Fibroblast of skin of right biceps (primary cell): ENCODE data around the gene RAG1.
A peak's percentile ranks its signal among the peaks of the same experiment; 100 is the strongest.

Experiments used
- DNase-seq: peaks from one replicate; pipeline ENCODE4 v3.0.0-alpha.2; 2013

Gene RAG1

DNA sequence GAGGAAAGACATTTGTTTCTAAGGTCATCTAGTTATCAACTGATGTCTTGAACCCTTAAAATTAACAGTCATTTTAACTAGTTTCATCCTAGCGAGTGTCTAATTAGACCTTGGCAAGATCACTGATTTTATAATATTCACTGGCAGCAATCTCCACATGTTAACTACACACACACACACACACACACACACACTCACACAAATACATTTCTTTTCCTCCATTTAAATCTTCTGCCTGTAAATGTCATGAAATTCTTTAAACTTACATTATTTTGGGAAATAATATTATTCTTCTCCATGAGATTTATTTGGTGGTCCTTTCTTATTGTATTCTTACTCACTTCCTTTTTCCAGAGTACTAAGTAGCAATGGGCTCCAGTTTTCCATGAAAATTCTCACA, 23.6 kb downstream of the RAG1 start:
- no peak for DNase-seq

DNA sequence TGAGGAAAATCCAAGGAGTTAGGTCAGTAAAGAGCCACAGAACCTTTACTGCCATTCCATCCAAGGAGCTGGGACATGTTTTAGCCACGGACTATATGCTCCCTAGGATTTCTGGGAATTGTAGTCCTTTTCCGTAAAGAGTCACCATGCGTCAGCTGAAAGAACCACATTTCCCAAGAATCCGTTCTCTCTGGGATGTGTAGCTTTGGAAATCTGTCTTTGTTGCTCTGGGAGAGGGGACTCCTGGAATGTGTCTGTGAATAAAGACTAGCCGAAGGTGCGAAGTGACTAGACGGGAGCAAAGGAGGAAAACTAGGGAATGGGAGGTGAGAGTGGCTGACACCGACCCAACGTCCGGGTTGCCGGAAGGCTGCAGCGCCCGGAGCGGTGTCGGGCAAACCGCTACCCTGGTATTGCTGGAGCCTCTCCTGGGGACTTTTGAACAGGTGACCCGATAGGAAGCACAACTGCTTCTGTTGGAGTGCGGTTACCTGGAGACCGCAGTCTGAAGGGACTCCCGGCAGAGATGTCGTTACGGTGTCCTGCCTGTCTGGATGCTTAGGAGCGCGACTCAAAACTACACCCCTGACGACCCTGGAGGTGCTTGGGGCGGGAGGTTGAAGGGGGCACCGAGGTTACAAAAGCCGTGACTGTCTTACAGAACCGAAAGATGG, 26.6 kb downstream of the RAG1 start, which contains the start of gene IFTAP:
TSS of gene IFTAP (plus strand) at position 187 of the 674 bp plus-strand sequence. CDS start 15,602 bp downstream, outside the sequence.
- peak; percentile 91 for DNase-seq

DNA sequence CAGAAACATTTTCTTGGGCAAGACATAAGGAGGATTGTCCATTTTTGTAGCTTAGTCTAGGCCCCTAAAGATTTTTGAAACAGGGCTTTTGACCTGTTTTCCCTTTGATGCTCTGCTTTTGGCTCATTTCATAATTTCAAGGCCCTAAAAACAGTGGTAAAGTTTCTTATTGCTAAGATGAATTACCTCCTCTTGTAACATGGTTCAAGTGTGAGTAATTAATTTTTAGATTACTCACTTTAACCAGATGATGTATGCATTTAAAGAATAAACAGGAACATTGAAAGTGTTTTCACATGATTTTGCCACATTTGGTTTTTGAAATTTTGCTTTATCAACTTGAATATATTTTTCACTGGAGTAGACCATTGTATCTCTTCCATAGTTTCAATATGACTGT, 29.1 kb downstream of the RAG1 start:
- no peak for DNase-seq

DNA sequence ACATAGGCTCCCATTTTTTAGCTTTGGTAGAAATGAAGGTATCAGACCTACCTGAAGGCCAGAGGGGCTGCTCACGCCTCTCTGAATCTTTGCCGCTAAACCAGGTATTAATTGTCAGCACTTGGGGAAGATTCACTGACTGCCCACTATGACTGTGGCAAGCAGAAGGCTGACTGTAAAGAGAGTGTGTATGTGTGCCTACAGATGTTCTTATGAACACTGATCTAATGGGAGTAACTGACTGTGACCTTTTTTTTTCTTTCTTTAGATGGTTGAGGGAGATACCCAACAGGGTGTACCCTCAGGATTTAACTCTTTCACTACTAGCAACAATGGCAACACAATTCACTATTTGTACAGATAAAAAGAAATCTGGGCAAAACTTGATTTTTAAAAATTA, 30.2 kb downstream of the RAG1 start, which contains the start of gene RAG2:
TSS of gene RAG2 (minus strand) at position 186 of the 400 bp plus-strand sequence. CDS start 4,068 bp downstream, outside the sequence.
- no peak for DNase-seq

DNA sequence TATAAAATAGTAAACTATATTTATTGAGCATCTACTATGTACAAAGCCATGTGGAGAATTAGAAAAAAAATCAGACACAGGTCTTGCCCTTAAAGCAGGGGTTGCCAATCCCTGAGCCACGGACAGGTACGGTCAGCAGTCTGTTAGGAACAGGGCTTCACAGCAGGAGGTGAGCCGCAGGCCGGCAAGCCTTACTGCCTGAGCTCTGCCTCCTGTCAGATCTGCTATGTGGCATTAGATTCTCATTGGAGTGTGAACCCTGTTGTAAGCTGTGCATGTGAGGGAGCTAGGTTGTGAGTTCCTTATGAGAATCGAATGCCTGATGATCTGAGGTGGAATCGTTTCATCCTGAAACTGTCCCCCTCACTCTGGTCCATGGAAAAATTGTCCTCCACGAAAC, 32.4 kb downstream of the RAG1 start:
- DNase-seq: no peak

DNA sequence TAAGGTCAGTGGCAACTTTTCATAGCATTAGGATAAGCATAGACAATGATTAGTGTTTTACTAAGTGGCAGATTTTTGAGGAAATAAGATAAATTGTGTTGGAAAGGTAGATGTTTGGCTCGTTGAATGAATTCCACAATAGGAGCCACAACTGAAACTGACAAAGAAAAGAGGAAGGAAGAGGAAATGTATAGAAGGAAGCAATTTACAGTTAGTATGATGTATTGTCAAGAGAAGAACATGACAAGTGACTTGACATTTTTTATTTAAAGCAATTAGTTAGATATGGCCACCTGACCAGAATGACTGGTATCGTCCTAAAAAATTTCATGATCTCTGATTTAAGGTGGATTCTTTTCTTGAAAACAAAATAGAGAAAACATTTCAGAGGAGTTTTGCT, 33.3 kb downstream of the RAG1 start:
- no peak for DNase-seq

DNA sequence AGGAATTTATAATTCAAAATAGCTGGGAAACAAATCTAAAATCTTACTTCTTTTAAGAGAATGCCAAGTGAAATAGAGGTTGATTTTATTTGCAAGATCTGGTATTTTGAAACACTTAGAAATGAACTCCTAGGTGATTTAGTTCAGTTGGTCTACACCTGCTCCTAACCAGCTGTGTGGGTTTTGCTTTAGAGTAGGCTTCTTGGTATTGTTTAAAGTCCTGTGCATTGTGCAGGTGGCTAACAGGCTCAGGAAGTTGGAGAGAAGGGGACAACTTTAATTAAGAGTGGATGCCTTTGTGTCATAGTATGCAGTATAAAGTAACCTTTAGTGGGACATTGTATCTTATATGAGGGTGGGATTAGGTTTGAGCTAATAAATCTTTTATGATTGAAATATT, 34.3 kb downstream of the RAG1 start:
- no peak for DNase-seq

DNA sequence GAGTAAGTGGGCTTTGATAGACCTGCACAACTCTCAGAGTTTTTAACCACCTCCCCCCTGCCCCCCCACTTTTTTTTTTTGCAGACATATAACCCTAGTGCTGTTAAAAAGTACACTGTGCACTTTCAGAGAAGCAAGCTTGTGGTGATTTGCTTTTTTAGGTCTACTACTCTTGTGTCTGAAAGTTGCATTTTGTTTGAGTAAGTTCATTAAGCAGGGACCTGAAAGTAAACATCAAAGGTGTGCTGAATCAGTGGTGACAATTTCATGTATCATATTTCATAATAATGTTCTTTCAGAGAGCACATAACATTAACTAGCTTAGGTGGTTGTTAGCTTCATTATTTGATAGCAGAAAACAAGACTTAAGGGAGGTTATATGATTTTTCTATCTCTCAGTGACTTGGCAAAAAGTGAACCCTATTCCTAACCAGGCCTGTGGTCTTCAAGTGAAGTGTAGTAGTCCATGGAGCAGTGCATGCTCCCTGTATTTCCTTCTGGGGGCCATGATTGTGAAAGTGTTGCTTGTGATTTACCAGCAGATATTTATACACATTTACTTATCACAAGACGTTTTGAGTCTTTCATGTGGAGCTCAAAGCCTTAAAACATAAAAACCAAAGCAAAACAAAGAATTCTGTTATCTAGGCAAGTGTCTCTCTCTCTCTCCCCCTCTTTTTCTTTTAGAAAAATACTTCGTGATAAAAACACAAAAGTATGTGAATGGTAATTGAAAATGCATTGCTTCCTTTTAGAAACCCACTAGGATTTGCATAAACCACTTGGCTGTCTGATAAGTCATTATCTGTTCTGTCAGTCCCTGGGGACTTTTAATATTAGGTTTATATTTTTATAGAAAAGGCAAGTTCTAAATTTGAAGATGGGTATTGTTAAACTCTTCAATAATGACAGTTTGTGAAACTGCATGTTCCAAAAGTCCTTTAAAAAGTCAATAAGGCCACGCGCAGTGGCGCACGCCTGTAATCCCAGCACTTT, 37.7 kb downstream of the RAG1 start:
- no peak for DNase-seq

DNA sequence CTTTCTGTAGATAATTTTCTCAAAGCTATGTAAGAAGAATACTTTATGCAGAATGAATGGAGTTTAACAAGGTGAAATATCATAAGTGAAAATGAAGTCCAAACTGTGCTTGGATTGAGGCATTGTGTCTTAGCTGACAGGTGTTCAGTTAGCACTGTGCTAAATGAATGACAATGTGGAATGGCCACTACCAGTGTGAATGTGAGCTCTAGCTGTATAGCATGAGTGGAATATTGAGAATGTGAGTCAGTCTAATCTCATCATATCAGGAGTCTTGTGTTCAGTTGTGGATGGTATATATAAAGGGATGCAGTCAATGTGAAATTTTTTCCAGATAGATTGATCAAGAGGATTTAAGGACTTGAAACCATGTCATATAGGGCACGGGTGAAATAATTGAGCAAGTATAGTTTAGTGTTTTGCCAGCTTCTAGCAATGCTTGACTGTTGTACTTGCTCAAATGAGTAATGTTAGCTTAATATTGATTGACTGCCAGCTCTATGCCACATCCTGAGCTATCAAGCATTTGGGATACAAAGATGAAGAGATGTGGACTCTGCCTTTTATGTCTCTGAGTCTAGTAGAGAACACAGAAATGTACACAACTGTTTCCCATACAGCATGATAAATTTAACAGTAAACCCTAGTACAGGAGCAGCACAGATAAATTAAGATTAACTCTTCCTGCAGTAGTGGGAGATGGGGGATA, 40.8 kb downstream of the RAG1 start:
- DNase-seq: no peak

DNA sequence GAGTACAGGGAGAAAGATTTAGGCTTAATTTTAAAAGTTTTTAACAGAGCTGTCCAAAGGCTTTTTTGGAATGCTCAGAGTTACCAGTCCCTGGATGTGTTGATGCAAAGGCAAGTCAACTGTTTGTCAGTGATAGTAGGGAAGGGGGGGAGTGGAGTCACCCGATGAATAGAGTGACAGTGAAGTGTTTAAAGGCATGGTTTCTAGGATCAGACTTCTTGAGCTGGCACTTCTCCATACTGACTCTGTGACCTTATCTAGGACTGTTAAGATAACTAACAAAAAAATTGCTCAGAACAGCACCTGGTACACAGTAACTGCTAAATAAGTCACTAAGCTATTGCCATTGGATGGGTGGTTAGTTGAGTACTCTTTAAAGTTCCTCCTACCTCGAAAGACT, 41.6 kb downstream of the RAG1 start:
- DNase-seq: no peak

DNA sequence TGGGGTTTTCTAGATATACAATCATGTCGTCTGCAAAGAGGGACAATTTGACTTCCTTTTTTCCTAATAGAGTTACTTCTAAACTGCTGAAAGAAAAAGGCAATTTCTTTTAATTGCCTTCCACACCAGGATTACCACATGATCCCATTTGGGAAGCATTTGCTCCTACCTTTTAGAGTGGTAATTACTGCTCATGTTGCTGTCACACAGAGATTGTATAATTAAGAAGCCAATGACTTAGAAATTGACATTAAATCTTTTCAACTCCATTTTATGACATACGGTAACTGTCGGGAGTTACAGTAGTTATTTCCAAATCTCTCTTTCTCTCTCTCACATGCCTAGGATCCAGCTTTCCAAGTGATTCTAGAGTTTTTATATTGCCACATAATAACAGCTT, 48.0 kb downstream of the RAG1 start:
- no peak for DNase-seq

DNA sequence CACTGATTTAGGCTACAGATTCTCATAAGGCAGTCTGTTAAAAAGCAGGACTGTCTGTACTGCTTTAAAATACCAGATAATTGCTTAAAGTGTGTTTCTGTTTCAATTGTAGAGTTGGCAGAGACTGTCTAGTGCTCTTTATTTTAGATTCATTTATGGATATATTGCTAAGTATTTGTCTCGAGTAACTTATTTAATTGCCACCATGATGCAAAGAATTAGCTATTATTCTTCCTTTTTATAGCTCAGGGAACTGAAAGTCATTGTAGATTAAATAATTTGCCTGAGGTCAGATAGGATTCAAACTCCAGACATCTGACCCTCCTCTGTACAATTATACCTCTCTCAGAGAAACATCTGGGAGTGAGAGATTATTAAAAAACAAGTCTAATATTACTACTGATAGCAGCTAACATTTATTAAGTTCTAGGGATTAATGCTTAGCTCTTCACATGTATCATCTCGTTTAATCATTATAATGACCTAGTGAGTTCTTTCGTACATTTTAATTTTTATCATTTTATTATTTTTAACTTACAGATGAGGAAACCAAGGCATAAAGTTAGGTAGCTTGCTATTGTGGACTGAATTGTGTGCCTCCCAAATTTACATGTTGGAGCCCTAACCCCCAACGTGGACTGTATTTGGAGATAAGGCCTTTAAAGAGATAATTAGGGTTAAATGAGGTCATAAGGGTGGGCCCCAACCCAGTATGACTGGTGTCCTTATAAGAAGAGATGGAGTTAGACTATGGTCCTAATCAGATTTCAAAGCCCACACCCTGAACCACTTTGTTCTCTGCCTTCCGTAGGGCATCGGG, 49.9 kb downstream of the RAG1 start:
- DNase-seq: no peak

DNA sequence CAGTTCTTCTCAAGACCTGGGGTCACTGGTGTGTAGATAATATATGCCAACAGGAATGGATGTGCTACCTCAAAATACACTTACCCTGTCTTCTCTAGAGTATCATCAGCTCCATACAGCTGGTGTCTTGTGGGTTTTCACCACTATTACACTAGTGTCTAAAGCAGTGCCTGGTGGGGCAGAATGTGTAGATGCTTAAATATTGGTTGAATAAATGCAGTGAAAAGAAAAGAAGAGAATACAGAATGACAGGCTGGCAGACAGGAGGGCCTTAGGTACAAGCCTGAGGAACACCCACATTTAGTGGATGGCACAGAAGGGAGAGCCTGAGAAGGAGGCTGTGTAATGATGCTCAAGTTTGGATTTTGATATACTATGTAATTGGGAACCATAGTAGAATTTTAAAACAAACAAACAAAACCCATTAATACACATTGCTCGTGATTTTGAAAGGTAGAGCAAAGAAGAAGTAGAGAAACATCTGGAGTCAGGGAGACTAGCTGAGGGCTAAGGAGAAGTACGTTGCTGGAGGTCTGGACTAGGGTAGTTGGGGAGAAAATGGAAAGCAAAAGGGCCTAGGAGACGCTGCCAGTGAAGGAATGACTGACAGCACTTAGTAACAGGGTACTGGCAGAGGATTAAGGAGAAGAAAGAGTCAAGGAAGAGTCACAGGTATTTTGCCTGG, 50.7 kb downstream of the RAG1 start:
- no peak for DNase-seq

DNA sequence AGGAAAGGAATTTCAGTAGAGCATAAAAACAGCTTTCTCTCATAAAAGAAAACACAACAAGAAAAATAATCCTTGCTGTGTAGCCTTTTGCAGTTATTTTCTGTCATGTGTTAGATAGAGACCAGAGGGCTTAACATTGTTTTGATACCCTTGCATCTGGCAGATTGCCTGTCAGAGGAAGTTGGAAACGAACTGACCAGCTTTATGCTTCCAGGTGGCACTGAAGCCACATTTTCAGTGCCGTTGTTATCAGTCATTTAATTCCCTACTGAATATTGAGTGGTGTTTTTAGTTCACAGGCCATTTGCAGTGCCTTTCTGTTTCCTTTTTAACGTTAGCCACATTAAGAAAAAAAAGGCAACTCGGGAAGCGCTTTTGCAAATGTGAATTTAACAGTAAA, 51.7 kb downstream of the RAG1 start:
- DNase-seq: peak; percentile 2

DNA sequence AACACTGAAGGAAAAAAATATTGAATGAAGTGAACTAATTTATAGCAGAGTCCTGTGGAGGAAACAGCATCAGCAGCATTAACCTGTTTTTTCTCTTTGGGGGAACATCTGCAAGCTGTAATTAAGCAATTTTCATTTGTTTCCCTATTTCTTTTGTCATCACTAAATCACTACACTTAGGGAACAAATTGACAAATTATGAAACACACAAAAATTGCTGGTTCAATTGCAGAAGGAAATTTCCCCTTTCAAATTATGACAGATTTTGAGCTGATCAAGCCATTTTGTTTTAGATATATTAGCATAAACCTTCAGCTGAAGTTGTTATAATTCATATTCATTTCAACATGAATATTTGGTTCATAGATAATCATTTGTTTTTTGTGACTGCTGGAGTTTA, 52.4 kb downstream of the RAG1 start:
- DNase-seq: no peak

DNA sequence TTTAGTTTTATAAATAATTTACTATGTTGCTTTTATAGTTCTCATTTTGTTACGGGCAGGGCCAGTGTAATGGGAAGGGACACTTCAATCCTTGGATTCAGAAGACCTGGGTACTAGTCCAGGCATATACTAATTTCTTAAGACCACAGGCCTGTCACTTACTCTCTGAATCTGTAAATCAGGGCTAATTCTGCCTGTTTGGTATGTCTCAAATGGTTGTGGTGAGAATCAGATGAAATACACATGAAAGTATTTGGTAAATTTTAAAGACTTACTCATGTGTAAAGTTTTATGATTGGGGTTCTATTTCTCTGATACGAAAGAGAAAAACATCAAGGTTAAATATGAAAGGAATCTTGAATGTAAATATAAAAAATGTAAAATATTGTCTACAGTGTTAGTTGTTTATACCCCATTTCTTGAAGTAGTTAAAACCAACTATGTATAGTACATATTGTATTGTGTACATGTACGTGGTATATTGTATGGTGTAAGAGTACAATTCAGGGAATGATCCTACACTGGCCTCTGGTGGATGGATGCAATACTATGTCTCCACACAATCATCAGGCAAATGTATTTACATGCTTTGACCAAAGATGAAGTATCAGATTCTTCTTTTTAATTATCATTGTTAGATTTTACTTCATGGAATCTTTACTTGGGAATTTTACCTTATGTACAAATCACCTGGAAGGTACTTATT, 54.8 kb downstream of the RAG1 start:
- DNase-seq: peak; percentile 50

DNA sequence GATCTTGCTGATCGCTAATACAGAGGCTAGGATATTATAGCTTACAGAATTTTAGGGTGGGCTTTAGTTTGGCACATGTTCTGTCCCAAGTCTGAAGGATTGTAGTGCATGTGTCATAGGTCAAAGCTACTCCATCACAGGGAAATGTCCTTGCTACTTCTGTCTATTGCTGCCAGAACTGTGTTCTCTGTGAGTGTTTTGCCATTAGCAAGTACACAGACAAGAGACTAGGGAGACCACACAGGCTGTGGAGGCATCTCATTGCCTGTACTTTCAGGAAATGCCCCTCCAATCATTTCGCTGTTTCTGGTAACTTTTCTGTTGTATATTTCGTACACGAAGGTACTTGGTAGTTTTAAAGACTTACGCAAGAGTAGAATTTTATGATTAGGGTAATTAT, 55.7 kb downstream of the RAG1 start:
- DNase-seq: no peak

DNA sequence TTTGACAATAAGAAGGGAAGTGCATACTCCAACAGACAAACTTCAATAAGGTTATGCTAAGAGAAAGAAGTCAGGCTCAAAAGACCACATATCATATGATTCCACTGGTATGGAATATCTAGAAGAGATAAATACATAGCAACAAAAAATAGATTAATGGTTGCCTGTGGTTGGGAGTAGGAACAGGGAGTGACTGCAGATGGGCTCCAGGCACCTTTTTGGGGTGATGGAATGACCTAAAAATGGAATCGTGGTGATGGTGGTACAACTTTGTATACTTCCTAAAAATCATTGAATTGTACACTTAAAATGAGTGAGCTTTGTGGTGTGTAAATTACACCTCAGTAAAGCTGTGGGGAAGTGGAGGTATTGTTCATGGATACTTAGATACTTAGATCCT, 59.2 kb downstream of the RAG1 start:
- no peak for DNase-seq

DNA sequence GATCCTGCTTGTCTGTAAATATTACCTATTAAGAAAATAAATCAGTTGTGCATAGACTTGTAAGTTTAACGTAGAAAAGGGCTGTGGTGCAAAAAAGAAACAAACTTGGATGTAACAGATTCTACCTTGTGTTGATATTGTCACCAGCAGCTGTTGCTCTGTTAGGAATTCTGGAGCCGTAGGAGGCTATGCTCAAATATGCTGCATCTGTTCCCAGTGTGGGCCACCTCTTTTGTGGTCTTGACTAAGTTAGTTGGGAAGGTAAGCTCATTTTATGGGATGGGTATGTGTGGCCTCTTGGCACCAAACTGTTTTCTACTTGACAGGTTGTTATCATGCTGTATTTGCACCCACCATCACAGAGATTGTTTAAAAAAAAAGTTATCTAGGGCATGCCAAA, 59.7 kb downstream of the RAG1 start:
- no peak for DNase-seq

DNA sequence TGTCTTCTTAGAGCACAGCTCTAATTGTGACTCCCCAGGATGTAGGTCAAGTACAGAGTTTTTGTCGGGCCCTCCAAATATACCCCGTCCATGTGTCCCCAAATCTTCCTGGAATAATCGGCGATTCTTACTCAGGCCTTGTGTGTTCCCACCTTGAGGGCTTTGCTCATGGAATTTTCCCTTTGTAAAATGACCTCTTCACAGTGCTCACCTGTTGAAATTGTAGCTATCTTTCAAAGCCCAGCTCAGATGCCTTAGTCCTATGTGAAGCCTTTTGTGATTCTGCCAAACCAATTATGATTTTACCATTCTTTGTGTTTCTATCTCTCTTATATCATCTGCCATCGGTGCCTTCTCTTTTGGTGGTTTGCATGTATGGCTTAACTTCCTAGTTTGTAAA, 60.3 kb downstream of the RAG1 start:
- no peak for DNase-seq

DNA sequence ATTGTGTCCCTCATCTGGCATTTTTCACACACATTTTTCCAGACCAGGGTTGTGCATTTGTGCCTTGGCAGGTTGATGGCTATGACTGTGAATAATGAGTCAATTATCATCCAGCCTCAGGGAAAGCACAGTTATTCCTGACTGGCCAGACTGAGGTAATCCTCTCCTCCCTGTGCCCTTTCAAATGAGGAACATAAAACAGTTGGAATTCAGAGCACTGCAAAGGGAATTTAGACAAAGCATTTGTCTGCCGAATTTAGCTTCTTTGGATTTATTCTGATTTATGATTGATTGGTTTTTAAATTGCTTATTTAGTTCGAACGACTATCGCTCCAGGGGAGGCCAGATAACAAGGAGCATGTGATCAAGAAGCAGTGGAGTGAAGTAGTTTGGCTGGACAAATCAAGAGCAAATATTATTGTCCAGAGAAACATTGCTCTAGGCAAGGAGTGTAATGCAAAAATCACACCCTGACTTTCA, 61.0 kb downstream of the RAG1 start:
- no peak for DNase-seq
